Common myeloid progenitor, CD34-positive (primary cell): ENCODE results near the gene PRRT1.

Source experiments
- CTCF ChIA-PET: fragments of 350-600 bp; sonication (Branson Sonifier 250); formaldehyde crosslinking; loops from one replicate; lab custom pipeline; 2021; ENCODE audit warnings: antibody characterized with exemption; lab: Charles Lee
- POLR2A ChIA-PET: fragments of 350-600 bp; sonication (Branson Sonifier 250); formaldehyde crosslinking; loops from one replicate; lab custom pipeline; 2021; ENCODE audit warnings: antibody characterized with exemption; lab: Charles Lee
- DNase-seq, 3 donors: peaks; one replicate each; pipeline versions ENCODE4 v3.0.0 to v3.0.0-alpha.2; 2013
- H3K27ac ChIP-seq, 2 experiments: 1 replicate in 1 of 2; 2 replicates in 1 of 2; pipeline ENCODE4 v1.7.0; 2013; ENCODE audit warnings: inconsistent platforms in 2 of 2, low read length in 2 of 2, mild to moderate bottlenecking in 2 of 2, low read depth in 1 of 2, moderate library complexity in 1 of 2; ENCODE audit not compliant: severe bottlenecking in 2 of 2, insufficient read depth in 1 of 2, poor library complexity in 1 of 2
- H3K27me3 ChIP-seq, 5 experiments: replicated peaks in 2 of 5; 1 replicate in 3 of 5; 2 replicates in 2 of 5; pipeline versions ENCODE4 v1.6.1 to v1.7.0; 2013; ENCODE audit warnings: low read length in 4 of 5, mild to moderate bottlenecking in 2 of 5, moderate library complexity in 2 of 5, inconsistent platforms in 1 of 5; ENCODE audit not compliant: insufficient read depth in 5 of 5, control insufficient read depth in 4 of 5
- H3K36me3 ChIP-seq, 4 experiments: 1 replicate in 2 of 4; 2 replicates in 2 of 4; pipeline versions ENCODE4 v1.6.1 to v1.7.0; 2013; ENCODE audit warnings: low read length in 3 of 4, control low read depth in 1 of 4, mild to moderate bottlenecking in 1 of 4; ENCODE audit not compliant: control insufficient read depth in 4 of 4, insufficient read depth in 4 of 4
- H3K4me1 ChIP-seq, 4 experiments: 1 replicate in 3 of 4; 2 replicates in 1 of 4; pipeline versions ENCODE4 v1.6.1 to v1.7.1; 2013; ENCODE audit warnings: low read length in 3 of 4, mild to moderate bottlenecking in 3 of 4, control low read depth in 1 of 4, inconsistent platforms in 1 of 4, moderate library complexity in 1 of 4; ENCODE audit not compliant: control insufficient read depth in 4 of 4, insufficient read depth in 4 of 4; ENCODE audit errors: control extremely low read depth in 1 of 4
- H3K4me3 ChIP-seq, 7 experiments: 1 replicate in 4 of 7; 2 replicates in 3 of 7; pipeline versions ENCODE4 v1.5.1 to v1.7.0; 2013; ENCODE audit warnings: mild to moderate bottlenecking in 7 of 7, low read length in 6 of 7, moderate library complexity in 6 of 7, inconsistent platforms in 2 of 7, low read depth in 2 of 7, control low read depth in 1 of 7; ENCODE audit not compliant: insufficient read depth in 4 of 7, control insufficient read depth in 1 of 7; ENCODE audit errors: extremely low read depth in 1 of 7
- H3K9me3 ChIP-seq, 5 experiments: 1 replicate in 4 of 5; 2 replicates in 1 of 5; pipeline versions ENCODE4 v1.6.1 to v1.7.1; 2013; ENCODE audit warnings: low read length in 4 of 5, mild to moderate bottlenecking in 2 of 5, inconsistent platforms in 1 of 5, low read depth in 1 of 5, moderate library complexity in 1 of 5; ENCODE audit not compliant: control insufficient read depth in 4 of 5, insufficient read depth in 2 of 5; ENCODE audit errors: control extremely low read depth in 1 of 5
- WGBS: methylation state at CpG from one replicate; pipeline ENCODE4 v1.1.5; 2013; ENCODE audit not compliant: insufficient coverage; 5-methylcytosine and 5-hydroxymethylcytosine counted together

Gene PRRT1

DNA sequence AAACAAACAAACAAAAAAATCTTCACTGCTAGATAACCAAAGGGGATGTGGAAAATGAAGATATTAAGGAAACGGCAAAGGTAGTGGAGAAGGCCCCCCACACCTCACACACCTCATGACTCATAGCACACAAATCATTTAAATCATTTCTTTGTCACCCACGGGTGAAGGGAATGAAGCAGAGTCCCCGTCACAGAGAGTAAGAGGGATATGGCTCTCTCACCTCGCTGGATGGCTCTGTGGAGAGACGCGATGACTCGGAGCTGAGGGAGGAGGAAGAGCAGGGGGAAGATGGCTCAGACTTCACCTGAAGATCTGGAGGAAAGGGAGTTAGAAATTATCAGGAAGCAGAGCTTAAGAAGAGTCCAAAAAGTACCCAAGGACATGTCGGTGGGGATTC lies 24.9 kb downstream of the PRRT1 start:
- Histone ChIP-seq H3K4me1 (peaks cover 1 to 30% (median 26%) of the 10 kb centered on the region in 4 experiments), H3K27ac (peak overlapping the region in 1 of 2 experiments; percentile 96)
- POLR2A ChIA-PET: no interaction called here

DNA sequence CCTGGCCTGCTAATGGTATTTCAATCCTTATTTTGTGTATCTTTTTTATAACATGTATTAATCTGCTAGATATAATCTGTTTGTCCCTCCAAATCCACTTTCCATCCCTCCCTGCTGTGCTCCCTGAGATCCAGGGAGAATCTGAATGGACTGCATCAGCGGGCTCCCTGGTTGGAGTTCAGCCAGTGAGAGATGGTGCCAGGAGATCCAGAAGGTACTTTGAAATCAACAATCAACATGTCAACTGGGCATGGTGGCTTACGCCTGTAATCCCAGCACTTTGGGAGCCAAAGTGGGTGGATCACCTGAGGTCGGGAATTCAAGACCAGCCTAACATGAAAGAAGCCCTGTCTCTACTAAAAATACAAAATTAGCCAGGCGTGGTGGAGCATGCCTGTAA lies 28.1 kb downstream of the PRRT1 start:
- ChIA-PET POLR2A (no interaction called here), CTCF (no interaction called here)
- H3K4me3 ChIP-seq: no peak overlapping the region
- H3K36me3 ChIP-seq: peaks cover 19 to 60% (median 44%) of the 10 kb centered on the region in 4 experiments
- no peaks in the 10 kb centered on the region for H3K9me3 ChIP-seq
- H3K27ac ChIP-seq: no peak overlapping the region
- H3K4me1 ChIP-seq: peaks cover 1 to 16% (median 14%) of the 10 kb centered on the region in 4 experiments
- WGBS: 93% methylated on average over 3 of the region's 4 CpGs
- no peak for DNase-seq
- H3K27me3 ChIP-seq: no peaks in the 10 kb centered on the region

More for the DNA sequence above, 24.9 kb downstream of the PRRT1 start:
- WGBS: 100% methylated on average over 2 of the region's 8 CpGs
- Histone ChIP-seq H3K9me3 (no peaks in the 10 kb centered on the region), H3K4me3 (peak overlapping the region in 6 of 7 experiments; percentile 92 to 99 (median 98)), H3K36me3 (peaks cover 4 to 35% (median 26%) of the 10 kb centered on the region in 4 experiments), H3K27me3 (no peaks in the 10 kb centered on the region)
- no peak for DNase-seq
- CTCF ChIA-PET: interaction anchor here (1.0 to 5.0 kb wide), 4 partner anchors 9 to 26 kb away, joined by 3 to 31 read pairs (median 4); no protein-coding TSS in a partner anchor

DNA sequence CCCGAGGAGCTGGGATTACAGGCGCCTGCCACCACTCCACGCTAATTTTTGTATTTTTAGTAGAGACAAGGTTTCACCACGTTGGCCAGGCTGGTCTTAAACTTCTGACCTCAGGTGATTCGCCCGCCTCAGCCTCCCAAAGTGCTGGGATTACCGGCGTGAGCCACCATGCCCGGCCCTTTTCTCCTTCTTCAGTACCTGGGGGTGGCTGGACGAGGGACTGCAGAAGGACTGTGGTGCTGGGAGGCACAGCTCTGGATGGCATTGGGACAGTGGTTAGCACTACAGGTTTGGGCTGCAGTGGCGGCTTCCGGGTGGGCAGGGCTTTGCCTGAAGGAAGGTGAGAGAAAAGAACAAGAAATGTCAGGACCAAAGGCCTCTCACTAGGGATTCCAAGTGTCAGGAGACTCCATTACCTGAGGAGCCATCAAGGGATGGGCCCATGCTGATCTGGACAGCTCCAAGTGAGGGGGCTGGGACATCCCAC lies 31.1 kb downstream of the PRRT1 start:
- H3K4me1 ChIP-seq: peaks cover 0 to 2% (median 0%) of the 10 kb centered on the region in 4 experiments
- ChIA-PET POLR2A (no interaction called here), CTCF (interaction anchor here (1.2 to 1.9 kb wide), 2 partner anchors 43 to 75 kb away, joined by 3 to 4 read pairs; no protein-coding TSS in a partner anchor)
- no peak overlapping the region for H3K4me3 ChIP-seq
- no peak for DNase-seq
- no peaks in the 10 kb centered on the region for H3K27me3 ChIP-seq
- H3K9me3 ChIP-seq: no peaks in the 10 kb centered on the region
- H3K27ac ChIP-seq: no peak overlapping the region
- H3K36me3 ChIP-seq: peaks cover 23 to 80% (median 59%) of the 10 kb centered on the region in 4 experiments
- 93% methylated on average over 5 of the region's 12 CpGs for WGBS

GRCh38 chr6:32118782-32119628 lies 32.7 kb downstream of the PRRT1 start:
- Histone ChIP-seq H3K9me3 (no peaks in the 10 kb centered on the region), H3K4me1 (peaks cover 0 to 2% (median 0%) of the 10 kb centered on the region in 4 experiments), H3K27me3 (no peaks in the 10 kb centered on the region), H3K36me3 (peaks cover 19 to 79% (median 53%) of the 10 kb centered on the region in 4 experiments), H3K27ac (no peak overlapping the region), H3K4me3 (no peak overlapping the region)
- 32% methylated on average over 13 of the region's 17 CpGs for WGBS
- DNase-seq: peak; percentile 76 to 85 (median 83)
- POLR2A ChIA-PET: no interaction called here
- CTCF ChIA-PET: interaction anchor here (0.8 to 3.8 kb wide), 20 partner anchors 9 to 676 kb away, joined by 3 to 31 read pairs (median 4); partner anchors contain the start of genes ATF6B, FKBPL, GPSM3 and TNXB

GRCh38 chr6:32117461-32117860 lies 34.3 kb downstream of the PRRT1 start:
- 86% methylated on average over 5 of the region's 9 CpGs for WGBS
- Histone ChIP-seq H3K27ac (no peak overlapping the region), H3K9me3 (no peaks in the 10 kb centered on the region), H3K36me3 (peaks cover 18 to 76% (median 53%) of the 10 kb centered on the region in 4 experiments), H3K27me3 (no peaks in the 10 kb centered on the region), H3K4me3 (no peak overlapping the region), H3K4me1 (peaks cover 0 to 2% (median 0%) of the 10 kb centered on the region in 4 experiments)
- ChIA-PET CTCF (interaction anchor here (0.9 to 3.8 kb wide), 14 partner anchors 11 to 165 kb away, joined by 3 to 31 read pairs (median 4); partner anchors contain the start of genes ATF6B, DXO, EGFL8 and FKBPL), POLR2A (interaction anchor here (1.2 kb wide), 1 partner anchor 33 kb away, joined by 3 read pairs; no protein-coding TSS in a partner anchor)
- no peak for DNase-seq

GRCh38 chr6:32116674-32117073 lies 35.1 kb downstream of the PRRT1 start:
- ChIA-PET POLR2A (interaction anchor here (1.2 kb wide), 1 partner anchor 34 kb away, joined by 3 read pairs; no protein-coding TSS in a partner anchor), CTCF (interaction anchor here (0.6 to 3.8 kb wide), 13 partner anchors 12 to 252 kb away, joined by 3 to 31 read pairs (median 4); partner anchors contain the start of genes ATF6B, DXO, EGFL8 and FKBPL)
- H3K27me3 ChIP-seq: no peaks in the 10 kb centered on the region
- H3K36me3 ChIP-seq: peaks cover 18 to 69% (median 46%) of the 10 kb centered on the region in 4 experiments
- 98% methylated on average over 6 of the region's 7 CpGs for WGBS
- H3K27ac ChIP-seq: no peak overlapping the region
- H3K4me3 ChIP-seq: no peak overlapping the region
- H3K9me3 ChIP-seq: no peaks in the 10 kb centered on the region
- peak in 2 of 3 donors; percentile 39 to 50 for DNase-seq
- peaks cover 0 to 2% (median 0%) of the 10 kb centered on the region in 4 experiments for H3K4me1 ChIP-seq
